Left ventricle myocardium superior (tissue), 1 donor: ENCODE results near the gene STOML1. TPM values are rescaled to one million over a fixed set of nuclear protein-coding genes. Genes with fewer than 3 reads are reported as not detected.
A peak's percentile ranks its signal among the peaks of the same experiment; 100 is the strongest.

Source experiments
- ATAC-seq: fragments of 200-7000 bp; cut with Tn5 transposase; one replicate; pipeline ENCODE4 v1.9.1; 2020; ENCODE audit warnings: mild to moderate bottlenecking, moderate library complexity
- DNase-seq: peaks from one replicate; pipeline ENCODE4 v3.0.0-alpha.2; 2020
- intact Hi-C: fragments of 100-400 bp; cut with micrococcal nuclease; formaldehyde crosslinking; loops from one replicate; pipeline ENCODE4 v1.11.0; 2022
- total RNA-seq: library from RNA; stranded (reverse); fragmentation: NEBNext Ultra II Directional; extraction: Animal tissue kit (Norgen Biotek cat#: 25700); gene quantifications from one replicate; pipeline ENCODE4 v1.2.1, GENCODE V29; 2021
- donor health status: DM: no; HTN: yes; CAD: no; lungs with severe emphysema.

STOML1 gene
- total RNA-seq, 1 donor from 2014 or later = 26.9 TPM

GRCh38 chr15:73952913-73953750 lies 39.0 kb downstream of the STOML1 start:
- no peak for ATAC-seq
- no peak for DNase-seq
- intact Hi-C loops = no loop called here

- ATAC-seq (no peak), DNase-seq (no peak)
- intact Hi-C loops = no loop called here
Measured at GRCh38 chr15:73952171-73952912, 39.8 kb downstream of the STOML1 start.

- peak; percentile 1 for ATAC-seq
- intact Hi-C loops = no loop called here
- no peak for DNase-seq
Measured at GRCh38 chr15:73951601-73952000, 40.5 kb downstream of the STOML1 start.

GRCh38 chr15:73950831-73951561 lies 41.1 kb downstream of the STOML1 start:
- DNase-seq (peak; percentile 95), ATAC-seq (peak; percentile 96)
- intact Hi-C loops = no loop called here

GRCh38 chr15:73950479-73950830 lies 41.6 kb downstream of the STOML1 start:
- DNase-seq = no peak
- intact Hi-C loops = no loop called here
- no peak for ATAC-seq

GRCh38 chr15:73949496-73949895 lies 42.6 kb downstream of the STOML1 start:
- intact Hi-C loops = no loop called here
- ATAC-seq = no peak

GRCh38 chr15:73948982-73949381 lies 43.1 kb downstream of the STOML1 start:
- no peak for DNase-seq

More at GRCh38 chr15:73949496-73949895, 42.6 kb downstream of the STOML1 start:
- no peak for DNase-seq

GRCh38 chr15:73948396-73948795 lies 43.7 kb downstream of the STOML1 start:
- intact Hi-C loops = no loop called here
- DNase-seq (no peak), ATAC-seq (no peak)

More at GRCh38 chr15:73948982-73949381, 43.1 kb downstream of the STOML1 start:
- no peak for ATAC-seq
- intact Hi-C loops = no loop called here

- intact Hi-C loops = no loop called here
- DNase-seq (no peak), ATAC-seq (no peak)
Measured at GRCh38 chr15:73947651-73948050, 44.4 kb downstream of the STOML1 start.

GRCh38 chr15:73946795-73947370 lies 45.2 kb downstream of the STOML1 start:
- intact Hi-C loops = no loop called here
- DNase-seq = no peak
- no peak for ATAC-seq

GRCh38 chr15:73946046-73946721 lies 45.9 kb downstream of the STOML1 start:
- intact Hi-C loops = no loop called here
- ATAC-seq = no peak
- DNase-seq = no peak

- no peak for ATAC-seq
- DNase-seq = no peak
- intact Hi-C loops = no loop called here
Measured at GRCh38 chr15:73945130-73945508, 47.0 kb downstream of the STOML1 start.

- peak; percentile 37 for DNase-seq
- intact Hi-C loops = no loop called here
- peak; percentile 59 for ATAC-seq
Measured at GRCh38 chr15:73944161-73945129, 47.6 kb downstream of the STOML1 start.

- ATAC-seq = no peak
- DNase-seq = no peak
- intact Hi-C loops = no loop called here
Measured at GRCh38 chr15:73942751-73943270, 49.3 kb downstream of the STOML1 start.

- DNase-seq = no peak
- ATAC-seq = no peak
- intact Hi-C loops = no loop called here
Measured at GRCh38 chr15:73941871-73942635, 50.0 kb downstream of the STOML1 start.

- DNase-seq (no peak), ATAC-seq (no peak)
- intact Hi-C loops = no loop called here
Measured at GRCh38 chr15:73941449-73941848, 50.6 kb downstream of the STOML1 start.

GRCh38 chr15:73941044-73941443 lies 51.1 kb downstream of the STOML1 start:
- intact Hi-C loops = no loop called here
- DNase-seq = no peak
- peak; percentile 55 for ATAC-seq
